Measurements from ENCODE around the gene ADGRG1. TPM values are rescaled to one million over a fixed set of nuclear protein-coding genes. Genes with fewer than 3 reads are reported as not detected.

Gene ADGRG1
- polyA plus RNA-seq, 1 experiment, result 1.1 TPM

- TF ChIP-seq, protein P1, sequence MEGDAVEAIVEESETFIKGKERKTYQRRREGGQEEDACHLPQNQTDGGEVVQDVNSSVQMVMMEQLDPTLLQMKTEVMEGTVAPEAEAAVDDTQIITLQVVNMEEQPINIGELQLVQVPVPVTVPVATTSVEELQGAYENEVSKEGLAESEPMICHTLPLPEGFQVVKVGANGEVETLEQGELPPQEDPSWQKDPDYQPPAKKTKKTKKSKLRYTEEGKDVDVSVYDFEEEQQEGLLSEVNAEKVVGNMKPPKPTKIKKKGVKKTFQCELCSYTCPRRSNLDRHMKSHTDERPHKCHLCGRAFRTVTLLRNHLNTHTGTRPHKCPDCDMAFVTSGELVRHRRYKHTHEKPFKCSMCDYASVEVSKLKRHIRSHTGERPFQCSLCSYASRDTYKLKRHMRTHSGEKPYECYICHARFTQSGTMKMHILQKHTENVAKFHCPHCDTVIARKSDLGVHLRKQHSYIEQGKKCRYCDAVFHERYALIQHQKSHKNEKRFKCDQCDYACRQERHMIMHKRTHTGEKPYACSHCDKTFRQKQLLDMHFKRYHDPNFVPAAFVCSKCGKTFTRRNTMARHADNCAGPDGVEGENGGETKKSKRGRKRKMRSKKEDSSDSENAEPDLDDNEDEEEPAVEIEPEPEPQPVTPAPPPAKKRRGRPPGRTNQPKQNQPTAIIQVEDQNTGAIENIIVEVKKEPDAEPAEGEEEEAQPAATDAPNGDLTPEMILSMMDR (IDR thresholded peaks at IDR 0.05; ENCODE audit: insufficient read depth, low read depth, low read length), result no peak
- POLR2A ChIA-PET, result no interaction called here
- Histone ChIP-seq H3K27me3 (ENCODE audit: control insufficient read depth, insufficient read depth, low read length) (no peaks in the 10 kb centered on the region; the same call in 1 of the 2 replicates), H3K36me3 (ENCODE audit: control insufficient read depth, insufficient read depth, low read length) (no peaks in the 10 kb centered on the region), H3K4me3 (ENCODE audit: low read depth, low read length) (no peak overlapping the region)
- CTCF ChIA-PET, result interaction anchor here (1.7 kb wide), 1 partner anchor 13 kb away, joined by 4 read pairs; no protein-coding TSS in a partner anchor
- DNase-seq (ENCODE audit: low read depth), result no peak
Measured at GRCh38 chr16:57661510-57661909, 33.1 kb downstream of the ADGRG1 start.

- Histone ChIP-seq H3K36me3 (ENCODE audit: control insufficient read depth, insufficient read depth, low read length) (no peaks in the 10 kb centered on the region), H3K4me3 (ENCODE audit: low read depth, low read length) (no peak overlapping the region), H3K27me3 (ENCODE audit: control insufficient read depth, insufficient read depth, low read length) (no peaks in the 10 kb centered on the region; the same call in 1 of the 2 replicates)
- TF ChIP-seq, protein P1 (IDR thresholded peaks at IDR 0.05; ENCODE audit: insufficient read depth, low read depth, low read length), result no peak
- DNase-seq (ENCODE audit: low read depth), result no peak
- ChIA-PET POLR2A (no interaction called here), CTCF (interaction anchor here (1.7 kb wide), 1 partner anchor 14 kb away, joined by 4 read pairs; no protein-coding TSS in a partner anchor)
Measured at GRCh38 chr16:57661936-57662906, 33.8 kb downstream of the ADGRG1 start.

DNA sequence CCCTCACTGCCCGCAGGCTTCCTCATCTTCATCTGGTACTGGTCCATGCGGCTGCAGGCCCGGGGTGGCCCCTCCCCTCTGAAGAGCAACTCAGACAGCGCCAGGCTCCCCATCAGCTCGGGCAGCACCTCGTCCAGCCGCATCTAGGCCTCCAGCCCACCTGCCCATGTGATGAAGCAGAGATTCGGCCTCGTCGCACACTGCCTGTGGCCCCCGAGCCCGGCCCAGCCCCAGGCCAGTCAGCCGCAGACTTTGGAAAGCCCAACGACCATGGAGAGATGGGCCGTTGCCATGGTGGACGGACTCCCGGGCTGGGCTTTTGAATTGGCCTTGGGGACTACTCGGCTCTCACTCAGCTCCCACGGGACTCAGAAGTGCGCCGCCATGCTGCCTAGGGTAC lies 35.0 kb downstream of the ADGRG1 start:
- ChIA-PET POLR2A (no interaction called here), CTCF (interaction anchor here (1.0 to 1.7 kb wide), 4 partner anchors 9 to 72 kb away, joined by 3 to 8 read pairs (median 4); no protein-coding TSS in a partner anchor)
- no peaks in the 10 kb centered on the region for H3K36me3 ChIP-seq (ENCODE audit: control insufficient read depth, insufficient read depth, low read length)
- TF ChIP-seq, protein P1 (IDR thresholded peaks at IDR 0.05; ENCODE audit: insufficient read depth, low read depth, low read length), result no peak
- no peaks in the 10 kb centered on the region; the same call in 1 of the 2 replicates for H3K27me3 ChIP-seq (ENCODE audit: control insufficient read depth, insufficient read depth, low read length)
- no peak overlapping the region for H3K4me3 ChIP-seq (ENCODE audit: low read depth, low read length)
- no peak for DNase-seq (ENCODE audit: low read depth)

DNA sequence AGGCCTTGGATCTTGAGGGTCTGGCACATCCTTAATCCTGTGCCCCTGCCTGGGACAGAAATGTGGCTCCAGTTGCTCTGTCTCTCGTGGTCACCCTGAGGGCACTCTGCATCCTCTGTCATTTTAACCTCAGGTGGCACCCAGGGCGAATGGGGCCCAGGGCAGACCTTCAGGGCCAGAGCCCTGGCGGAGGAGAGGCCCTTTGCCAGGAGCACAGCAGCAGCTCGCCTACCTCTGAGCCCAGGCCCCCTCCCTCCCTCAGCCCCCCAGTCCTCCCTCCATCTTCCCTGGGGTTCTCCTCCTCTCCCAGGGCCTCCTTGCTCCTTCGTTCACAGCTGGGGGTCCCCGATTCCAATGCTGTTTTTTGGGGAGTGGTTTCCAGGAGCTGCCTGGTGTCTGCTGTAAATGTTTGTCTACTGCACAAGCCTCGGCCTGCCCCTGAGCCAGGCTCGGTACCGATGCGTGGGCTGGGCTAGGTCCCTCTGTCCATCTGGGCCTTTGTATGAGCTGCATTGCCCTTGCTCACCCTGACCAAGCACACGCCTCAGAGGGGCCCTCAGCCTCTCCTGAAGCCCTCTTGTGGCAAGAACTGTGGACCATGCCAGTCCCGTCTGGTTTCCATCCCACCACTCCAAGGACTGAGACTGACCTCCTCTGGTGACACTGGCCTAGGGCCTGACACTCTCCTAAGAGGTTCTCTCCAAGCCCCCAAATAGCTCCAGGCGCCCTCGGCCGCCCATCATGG lies 35.7 kb downstream of the ADGRG1 start:
- H3K4me3 ChIP-seq (ENCODE audit: low read depth, low read length), result no peak overlapping the region
- CTCF ChIA-PET, result interaction anchor here (1.0 to 1.7 kb wide), 4 partner anchors 8 to 73 kb away, joined by 3 to 8 read pairs (median 4); no protein-coding TSS in a partner anchor
- POLR2A ChIA-PET, result no interaction called here
- no peak for DNase-seq (ENCODE audit: low read depth)
- TF ChIP-seq, protein P1 (IDR thresholded peaks at IDR 0.05; ENCODE audit: insufficient read depth, low read depth, low read length), result no peak
- H3K27me3 ChIP-seq (ENCODE audit: control insufficient read depth, insufficient read depth, low read length), result peaks cover 2% of the 10 kb centered on the region; the same call in 1 of the 2 replicates
- no peaks in the 10 kb centered on the region for H3K36me3 ChIP-seq (ENCODE audit: control insufficient read depth, insufficient read depth, low read length)

DNA sequence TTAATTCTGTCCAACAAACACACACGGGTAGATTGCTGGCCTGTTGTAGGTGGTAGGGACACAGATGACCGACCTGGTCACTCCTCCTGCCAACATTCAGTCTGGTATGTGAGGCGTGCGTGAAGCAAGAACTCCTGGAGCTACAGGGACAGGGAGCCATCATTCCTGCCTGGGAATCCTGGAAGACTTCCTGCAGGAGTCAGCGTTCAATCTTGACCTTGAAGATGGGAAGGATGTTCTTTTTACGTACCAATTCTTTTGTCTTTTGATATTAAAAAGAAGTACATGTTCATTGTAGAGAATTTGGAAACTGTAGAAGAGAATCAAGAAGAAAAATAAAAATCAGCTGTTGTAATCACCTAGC lies 36.2 kb downstream of the ADGRG1 start:
- ChIA-PET POLR2A (no interaction called here), CTCF (interaction anchor here (1.0 to 1.7 kb wide), 4 partner anchors 8 to 74 kb away, joined by 3 to 8 read pairs (median 4); no protein-coding TSS in a partner anchor)
- TF ChIP-seq, protein P1 (IDR thresholded peaks at IDR 0.05; ENCODE audit: insufficient read depth, low read depth, low read length), result no peak
- Histone ChIP-seq H3K27me3 (ENCODE audit: control insufficient read depth, insufficient read depth, low read length) (peaks cover 2% of the 10 kb centered on the region; the same call in 1 of the 2 replicates), H3K4me3 (ENCODE audit: low read depth, low read length) (no peak overlapping the region), H3K36me3 (ENCODE audit: control insufficient read depth, insufficient read depth, low read length) (no peaks in the 10 kb centered on the region)
- no peak for DNase-seq (ENCODE audit: low read depth)

All from BJ (cell line).